Uterus (tissue), 2 donors: ENCODE results near the gene ARHGEF7.

ENCODE experiments used
- POLR2A ChIP-seq, 2 donors: fragments of 450-650 bp; IDR thresholded peaks; one replicate each; pipeline ENCODE4 v1.6.1; 2016; ENCODE audit warnings: antibody characterized with exemption in 2 of 2, mild to moderate bottlenecking in 1 of 2, moderate library complexity in 1 of 2
- TF ChIP-seq, protein P1 (sequence below), 4 experiments: fragments of 200-600 bp in 2 of 4; fragments of 450-650 bp in 2 of 4; sonication (generic) in 2 of 4; IDR thresholded peaks; one replicate each; pipeline ENCODE4 v1.5.1; 2016 to 2019; ENCODE audit warnings: antibody characterized with exemption in 4 of 4, mild to moderate bottlenecking in 2 of 4, moderate library complexity in 1 of 4

DNA sequence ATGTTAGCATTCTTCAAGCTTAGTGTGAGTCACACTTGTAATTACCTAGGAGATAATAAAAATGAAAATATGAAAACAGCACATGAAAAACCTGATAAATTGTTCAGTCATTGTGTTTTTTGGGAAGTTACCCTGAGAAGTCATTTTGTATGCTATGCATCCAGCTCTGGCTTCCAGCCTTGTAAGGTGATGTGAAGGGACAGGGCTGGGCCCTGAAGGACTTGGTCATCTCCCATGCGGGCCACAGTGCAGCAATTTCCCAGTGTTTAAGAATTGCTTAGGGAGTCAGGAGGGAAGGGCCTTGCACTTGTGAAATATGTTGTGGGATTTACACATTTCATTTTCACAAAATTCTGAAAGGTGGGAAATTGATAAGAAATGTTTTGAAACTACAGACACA, 41.3 kb downstream of the ARHGEF7 start:
- TF ChIP-seq, protein P1, sequence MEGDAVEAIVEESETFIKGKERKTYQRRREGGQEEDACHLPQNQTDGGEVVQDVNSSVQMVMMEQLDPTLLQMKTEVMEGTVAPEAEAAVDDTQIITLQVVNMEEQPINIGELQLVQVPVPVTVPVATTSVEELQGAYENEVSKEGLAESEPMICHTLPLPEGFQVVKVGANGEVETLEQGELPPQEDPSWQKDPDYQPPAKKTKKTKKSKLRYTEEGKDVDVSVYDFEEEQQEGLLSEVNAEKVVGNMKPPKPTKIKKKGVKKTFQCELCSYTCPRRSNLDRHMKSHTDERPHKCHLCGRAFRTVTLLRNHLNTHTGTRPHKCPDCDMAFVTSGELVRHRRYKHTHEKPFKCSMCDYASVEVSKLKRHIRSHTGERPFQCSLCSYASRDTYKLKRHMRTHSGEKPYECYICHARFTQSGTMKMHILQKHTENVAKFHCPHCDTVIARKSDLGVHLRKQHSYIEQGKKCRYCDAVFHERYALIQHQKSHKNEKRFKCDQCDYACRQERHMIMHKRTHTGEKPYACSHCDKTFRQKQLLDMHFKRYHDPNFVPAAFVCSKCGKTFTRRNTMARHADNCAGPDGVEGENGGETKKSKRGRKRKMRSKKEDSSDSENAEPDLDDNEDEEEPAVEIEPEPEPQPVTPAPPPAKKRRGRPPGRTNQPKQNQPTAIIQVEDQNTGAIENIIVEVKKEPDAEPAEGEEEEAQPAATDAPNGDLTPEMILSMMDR (IDR thresholded peaks at IDR 0.05), result no peak
- no peak for TF ChIP-seq POLR2A (IDR thresholded peaks at IDR 0.05)
